HG03378 (cell line): Measurements from ENCODE around the gene FBXO10.

ENCODE experiments used
- ATAC-seq: cut with Tn5 transposase; IDR thresholded peaks from one replicate; pipeline ENCODE4 v1.9.1; 2021; ENCODE audit warnings: mild to moderate bottlenecking, moderate library complexity; ENCODE audit not compliant: unreplicated experiment

FBXO10 gene

GRCh38 chr9:37592108-37592951, 16.1 kb upstream of the FBXO10 start, which contains the start of gene TOMM5:
TOMM5 (minus strand) TSS chr9:37592597; CDS start chr9:37592532, 65 bp downstream.
- peak; percentile 80 for ATAC-seq

DNA sequence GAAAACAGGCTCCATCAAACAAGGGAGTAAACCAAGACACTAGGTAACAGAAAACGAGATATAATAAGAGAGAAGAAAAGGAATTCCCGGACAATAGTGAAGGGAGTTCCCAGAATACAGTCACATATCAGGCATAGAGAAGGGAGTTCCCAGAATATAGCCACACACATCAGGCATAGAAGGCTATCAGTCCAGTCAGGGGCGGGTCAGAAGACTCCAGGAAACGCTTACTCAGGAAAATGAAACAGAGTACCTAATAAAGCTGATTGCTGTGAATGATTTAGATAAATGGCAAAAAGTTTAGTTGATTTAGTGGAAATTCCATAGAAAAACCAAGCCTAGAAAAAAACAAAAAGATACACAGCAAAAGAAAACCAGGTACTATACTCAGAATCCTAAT, 11.3 kb upstream of the FBXO10 start:
- no peak for ATAC-seq

DNA sequence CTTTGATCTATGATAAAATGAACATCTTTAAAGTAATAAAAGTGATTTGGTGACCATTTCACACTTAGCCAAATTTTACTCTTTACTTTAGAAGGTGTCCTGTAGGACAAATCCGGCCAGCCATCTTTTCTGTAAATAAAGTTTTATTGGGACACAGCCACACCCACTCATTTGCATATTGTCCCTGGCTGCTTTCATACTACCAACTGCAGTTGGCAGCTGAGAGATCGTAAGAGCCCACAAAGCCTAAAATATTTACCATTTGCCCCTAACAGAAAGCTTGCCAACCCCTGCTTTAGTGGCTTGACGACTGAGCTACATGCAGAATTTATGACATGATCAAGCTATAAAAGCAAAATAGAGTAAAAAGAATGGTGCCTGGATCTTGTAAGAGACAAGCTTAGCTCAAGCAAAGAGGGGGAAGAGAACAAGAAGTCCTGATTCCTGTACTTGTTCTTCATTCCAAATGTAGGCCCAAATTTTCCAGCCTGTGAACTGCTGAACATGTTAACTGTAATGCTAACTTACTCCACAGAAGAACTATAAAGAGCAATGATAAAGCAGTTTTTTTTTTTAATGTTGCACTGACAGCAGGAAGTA, 7.4 kb upstream of the FBXO10 start:
- ATAC-seq = no peak

- ATAC-seq = peak; percentile 51
These were observed 6.5 kb upstream of the FBXO10 start for GRCh38 chr9:37582548-37583157.

DNA sequence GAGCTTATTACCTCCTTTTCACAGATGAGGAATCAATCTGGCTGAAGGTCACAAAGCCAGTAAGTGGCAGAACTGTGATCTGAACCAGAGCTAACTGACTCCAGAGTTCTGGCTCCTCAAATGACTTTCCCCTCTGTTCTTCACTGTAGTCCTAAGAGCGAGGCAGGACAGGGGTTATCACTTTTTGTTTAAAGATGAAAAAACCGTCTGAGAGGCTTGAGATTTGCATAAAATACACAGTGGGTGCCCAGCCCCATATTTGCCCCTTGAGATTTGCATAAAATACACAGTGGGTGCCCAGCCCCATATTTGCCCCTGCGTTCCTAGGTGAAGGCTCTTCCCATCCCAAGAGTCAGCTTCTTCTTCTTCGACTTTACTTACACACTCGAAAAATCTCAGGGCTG, 667 bp downstream of the FBXO10 start:
- ATAC-seq = peak; percentile 40

DNA sequence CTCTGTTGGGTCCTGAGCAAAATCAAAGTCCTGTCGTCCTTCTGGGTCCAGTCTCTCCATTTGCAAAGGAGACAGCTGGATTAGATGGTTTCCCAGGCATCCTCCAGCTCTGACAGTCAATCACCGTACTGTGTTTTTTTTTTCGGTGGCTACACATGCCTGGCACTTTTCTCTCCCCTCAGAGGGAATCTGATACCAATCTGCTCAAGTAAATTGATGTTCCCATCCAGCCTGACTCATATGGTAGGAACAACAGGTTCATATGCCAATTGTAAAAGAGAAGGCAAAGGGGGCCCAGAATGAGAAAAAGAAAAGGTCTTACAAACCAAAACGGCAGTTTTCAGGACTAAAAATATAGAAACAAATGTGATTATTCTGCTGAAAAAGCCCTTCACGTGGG, 1.2 kb downstream of the FBXO10 start:
- ATAC-seq = no peak

GRCh38 chr9:37574241-37574721, 1.9 kb downstream of the FBXO10 start:
- no peak for ATAC-seq

DNA sequence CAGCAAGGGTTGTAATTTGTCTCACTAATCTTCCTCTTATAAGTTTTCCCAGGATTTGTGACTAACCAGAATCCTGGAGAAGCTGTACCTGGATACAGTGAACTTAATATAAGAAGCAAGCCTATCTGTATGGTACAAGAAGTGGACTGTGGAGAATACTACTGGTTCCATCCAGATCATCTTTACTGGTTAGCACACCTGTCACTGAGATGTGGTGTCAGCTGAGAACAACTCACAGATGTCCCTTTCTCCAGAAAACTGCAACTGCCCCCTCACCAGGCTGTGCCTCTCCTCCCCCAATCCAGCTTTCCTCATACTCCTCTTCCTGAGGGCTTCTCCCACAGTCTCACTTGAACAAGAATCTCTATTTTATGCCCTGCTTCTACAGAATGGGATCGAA, 4.9 kb downstream of the FBXO10 start:
- no peak for ATAC-seq

DNA sequence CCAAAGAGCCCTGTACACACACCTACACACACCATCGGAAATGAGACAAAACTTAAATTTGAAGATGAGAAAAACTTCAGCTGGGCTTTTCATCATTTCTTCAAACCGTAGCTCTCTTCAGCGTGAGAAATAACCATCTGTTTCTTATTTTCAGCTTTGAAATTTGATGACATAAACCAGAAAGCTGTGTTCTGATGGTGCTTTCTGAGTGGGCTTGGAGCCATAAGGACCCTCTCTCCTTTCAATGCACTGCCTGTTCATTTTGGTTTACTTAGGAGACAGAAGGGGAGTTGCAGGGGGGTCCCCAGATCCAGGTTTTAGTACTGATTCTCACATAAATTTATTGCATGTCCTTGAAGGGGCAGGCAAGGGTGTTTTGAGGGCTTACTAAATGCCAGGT, 9.5 kb downstream of the FBXO10 start:
- no peak for ATAC-seq

DNA sequence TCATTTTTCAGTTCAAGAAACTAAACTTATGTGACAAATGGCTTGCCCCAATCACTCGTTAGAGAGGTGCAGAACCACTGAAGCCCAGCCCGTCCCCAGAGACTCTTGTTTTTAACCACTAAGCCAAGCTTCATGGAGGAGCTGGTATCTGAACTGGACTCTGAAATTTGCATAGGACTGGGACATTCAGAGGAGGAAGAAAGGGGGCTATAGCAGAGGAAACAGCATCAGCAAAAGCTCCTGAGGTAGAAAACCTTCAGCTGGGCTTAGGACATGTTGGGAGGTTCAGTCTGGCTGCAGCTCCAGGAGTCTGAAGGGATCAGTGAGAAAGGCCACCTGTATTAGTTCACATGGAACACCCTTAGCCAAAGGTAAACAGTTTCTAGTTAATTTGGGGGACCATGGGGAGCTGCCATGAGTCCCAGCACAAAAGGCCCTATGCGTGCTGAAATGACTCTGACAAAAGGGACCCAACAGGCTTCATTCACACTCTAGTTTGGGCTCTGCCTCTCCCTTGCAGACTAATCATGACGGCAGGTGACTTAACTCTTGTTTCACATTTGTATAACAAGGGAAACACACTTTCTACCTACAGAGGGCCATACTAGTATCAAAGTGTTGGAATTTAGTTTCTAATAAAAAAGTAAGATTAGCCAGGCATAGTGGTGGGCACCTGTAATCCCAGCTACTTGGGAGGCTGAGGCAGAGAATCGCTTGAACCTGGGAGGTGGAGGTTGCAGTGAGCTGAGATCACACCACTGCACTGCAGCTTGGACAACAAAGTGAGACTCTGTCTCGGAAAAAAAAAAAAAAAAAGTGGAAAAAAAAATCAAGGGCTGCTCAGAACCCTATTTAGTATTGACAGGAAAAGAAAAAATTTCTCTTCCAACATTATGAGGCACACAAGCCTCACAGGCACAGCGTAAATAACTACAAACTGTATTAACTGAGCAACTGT, 10.2 kb downstream of the FBXO10 start:
- ATAC-seq = no peak

DNA sequence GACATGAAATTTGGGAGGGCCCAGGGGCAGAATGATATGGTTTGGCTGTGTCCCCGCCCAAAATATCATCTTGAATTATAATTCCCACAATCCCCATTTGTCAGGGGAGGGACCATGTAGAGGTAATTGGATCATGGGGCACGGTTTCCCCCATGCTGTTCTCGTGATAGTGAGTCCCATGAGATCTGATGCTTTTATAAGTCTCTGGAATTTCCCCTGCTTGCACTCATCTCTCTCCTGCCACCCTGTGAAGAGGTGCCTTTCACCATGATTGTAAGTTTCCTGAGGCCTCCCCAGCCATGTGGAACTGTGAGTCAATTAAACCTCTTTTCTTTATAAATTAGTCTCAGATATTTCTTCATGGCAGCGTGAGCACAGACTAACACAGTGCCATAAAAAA, 11.3 kb downstream of the FBXO10 start:
- no peak for ATAC-seq

DNA sequence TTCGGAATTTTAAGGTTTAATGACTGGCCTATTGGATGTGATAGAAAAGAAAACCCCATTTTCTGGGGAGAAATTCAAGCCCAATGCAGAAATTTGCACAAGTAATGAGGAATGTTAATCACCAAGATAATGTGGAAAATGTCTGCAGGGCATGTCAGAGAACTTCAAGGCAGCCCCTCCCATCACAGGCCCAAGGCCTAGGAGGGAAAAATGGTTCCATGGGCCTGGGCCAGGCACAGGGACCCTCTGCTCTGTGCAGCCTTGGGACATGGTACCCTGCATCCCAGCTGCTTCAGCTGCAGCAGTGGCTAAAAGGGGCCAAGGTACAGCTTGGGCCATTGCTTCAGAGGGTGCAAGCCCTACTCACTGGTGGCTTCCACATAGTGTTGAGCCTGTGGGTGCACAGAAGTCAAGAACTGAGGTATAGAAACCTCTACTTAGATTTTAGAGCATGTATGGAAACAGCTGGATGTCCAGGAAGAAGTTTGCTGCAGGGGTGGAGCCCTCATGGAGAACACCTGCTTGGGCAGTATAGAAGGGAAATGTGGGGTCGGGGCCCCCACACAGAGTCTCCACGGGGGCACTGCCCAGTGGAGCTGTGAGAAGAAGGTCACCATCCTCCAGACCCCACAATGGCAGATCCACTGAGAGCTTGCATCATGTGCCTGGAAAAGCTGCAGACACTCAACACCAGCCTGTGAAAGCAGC, 12.2 kb downstream of the FBXO10 start:
- ATAC-seq = no peak

GRCh38 chr9:37562826-37563225, 13.4 kb downstream of the FBXO10 start:
- no peak for ATAC-seq

GRCh38 chr9:37561682-37562081, 14.5 kb downstream of the FBXO10 start:
- ATAC-seq = no peak

GRCh38 chr9:37559855-37560592, 16.2 kb downstream of the FBXO10 start:
- no peak for ATAC-seq

DNA sequence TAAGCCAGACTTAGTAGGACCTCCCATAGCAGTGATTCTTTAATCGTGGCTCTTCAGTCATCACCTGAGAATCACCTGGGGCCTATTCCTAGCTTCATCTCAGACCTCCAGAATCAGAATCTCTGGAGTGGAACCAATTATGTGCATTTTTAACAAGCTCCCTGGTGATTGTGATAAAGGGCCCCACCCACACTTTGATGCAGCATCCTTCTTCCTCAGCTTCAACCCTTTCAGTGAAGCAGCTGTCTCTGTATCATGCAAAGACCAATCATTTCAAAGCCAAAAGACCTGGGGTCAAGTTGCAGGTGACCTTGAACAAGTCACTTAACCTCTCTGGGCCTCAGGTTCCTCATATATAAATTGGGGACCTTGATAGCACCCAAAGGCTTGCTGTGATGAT, 17.1 kb downstream of the FBXO10 start:
- no peak for ATAC-seq

GRCh38 chr9:37555786-37556185, 20.4 kb downstream of the FBXO10 start:
- no peak for ATAC-seq

- ATAC-seq = no peak
These were observed 21.9 kb downstream of the FBXO10 start for GRCh38 chr9:37554318-37554717.

DNA sequence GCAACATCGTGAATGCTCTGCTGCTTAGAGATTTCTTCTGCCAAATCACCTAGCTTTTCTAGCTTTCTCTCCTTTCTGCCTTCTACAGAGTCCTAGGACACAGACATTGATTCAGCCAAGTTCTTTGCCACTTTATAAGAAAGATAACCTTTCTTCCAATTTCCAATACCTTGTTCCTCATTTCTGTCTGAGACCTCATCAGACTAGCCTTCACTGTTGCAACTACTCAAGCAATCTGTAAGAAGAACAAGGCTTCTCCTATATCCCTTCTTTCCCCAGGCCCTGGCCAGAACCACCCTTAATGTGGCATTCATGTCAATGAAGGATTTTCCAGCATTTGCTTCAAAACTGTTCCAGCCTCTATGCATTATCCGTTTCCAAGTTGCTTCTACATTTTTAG, 24.3 kb downstream of the FBXO10 start:
- no peak for ATAC-seq
